GM12878 (cell line): ENCODE measurements around the gene CD63.

Experiments used
- NFYA ChIP-seq: IDR thresholded peaks from 2 replicates; pipeline ENCODE4 v1.6.1; 2011; ENCODE audit warnings: low read depth, mild to moderate bottlenecking, low read length, improper control_type of control experiment, borderline replicate concordance
- NR2C1 ChIP-seq: fragments of 450-650 bp; IDR thresholded peaks from 2 replicates; pipeline ENCODE4 v1.6.1; 2017; ENCODE audit warnings: antibody characterized with exemption, mild to moderate bottlenecking, moderate library complexity
- POLR2A ChIP-seq: IDR thresholded peaks from 2 replicates; pipeline ENCODE4 v1.6.1; 2011; ENCODE audit warnings: low read depth, mild to moderate bottlenecking, low read length
- POLR2AphosphoS5 ChIP-seq: IDR thresholded peaks from 2 replicates; pipeline ENCODE4 v1.6.1; 2011; ENCODE audit warnings: mild to moderate bottlenecking, low read length, inconsistent platforms
- ZNF24 ChIP-seq: fragments of 450-650 bp; IDR thresholded peaks from 2 replicates; pipeline ENCODE4 v1.6.1; 2017; ENCODE audit warnings: antibody characterized with exemption, mild to moderate bottlenecking

DNA sequence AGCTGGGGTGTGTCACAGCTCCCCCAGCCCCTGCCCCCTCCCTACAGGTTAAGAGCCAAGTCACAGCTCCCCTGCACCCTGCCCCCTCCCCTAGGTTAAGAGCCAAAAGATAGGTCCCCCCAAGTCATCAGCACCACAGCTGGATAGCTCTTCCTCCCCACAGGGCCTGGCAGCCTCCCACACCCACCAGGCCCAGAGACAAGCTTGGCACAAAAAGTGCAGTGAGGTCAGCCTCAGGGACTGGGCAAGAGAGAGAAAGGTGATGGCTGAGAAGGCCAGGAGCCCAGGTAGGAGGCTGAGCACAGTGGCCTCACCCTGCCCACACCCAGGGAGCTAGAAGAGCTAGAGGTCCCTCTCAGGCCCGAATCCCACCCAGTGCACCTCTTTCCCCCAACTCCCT, 29.8 kb downstream of the CD63 start:
- TF ChIP-seq POLR2AphosphoS5 (no peak), ZNF24 (no peak), NFYA (no peak), NR2C1 (no peak), POLR2A (no peak)
